Keratinocyte (primary cell): ENCODE data around the gene ARHGEF38. TPM values are rescaled to one million over a fixed set of nuclear protein-coding genes. Genes with fewer than 3 reads are reported as not detected.
"Not testable (repeated sequence)": the region's sequence is repeated elsewhere in the genome, so short reads cannot be mapped to it uniquely, and the experiment has no call there.

Experiments
- DNase-seq: peaks from one replicate; pipeline ENCODE4 v3.0.0-alpha.2; 2011; ENCODE audit warnings: low read depth, missing footprints, low spot score
- FAIRE-seq: peaks from 2 replicates; lab custom pipeline; 2011; peaks lifted over from hg19 to GRCh38; lab: Jason Lieb, UNC
- H2AFZ ChIP-seq: 2 replicates; pipeline ENCODE4 v1.6.0; 2012; ENCODE audit warnings: low read length, control low read depth, inconsistent platforms; ENCODE audit not compliant: control insufficient read depth
- H3K27ac ChIP-seq: 2 replicates; pipeline ENCODE4 v1.5.1; 2011; ENCODE audit warnings: low read length; ENCODE audit not compliant: control insufficient read depth, insufficient read depth
- H3K27me3 ChIP-seq: 3 replicates; pipeline ENCODE4 v1.6.0; 2011; ENCODE audit warnings: low read length; ENCODE audit not compliant: control insufficient read depth, insufficient read depth; ENCODE audit errors: extremely low read depth
- H3K36me3 ChIP-seq, 2 experiments: 2 replicates in 1 of 2; 3 replicates in 1 of 2; pipeline ENCODE4 v1.5.1; 2011; ENCODE audit warnings: low read length in 2 of 2, mild to moderate bottlenecking in 1 of 2; ENCODE audit not compliant: control insufficient read depth in 2 of 2, insufficient read depth in 2 of 2; ENCODE audit errors: extremely low read depth in 1 of 2
- H3K4me1 ChIP-seq: 3 replicates; pipeline ENCODE4 v1.5.1; 2011; ENCODE audit warnings: low read length; ENCODE audit not compliant: control insufficient read depth, insufficient read depth; ENCODE audit errors: extremely low read depth
- H3K4me2 ChIP-seq: 3 replicates; pipeline ENCODE4 v1.6.0; 2011; ENCODE audit warnings: low read depth, low read length; ENCODE audit not compliant: control insufficient read depth, insufficient read depth; ENCODE audit errors: extremely low read depth
- H3K4me3 ChIP-seq, 3 experiments: fragments of 200-600 bp in 1 of 3; sonication (generic) in 1 of 3; 2 replicates in 2 of 3; 3 replicates in 1 of 3; pipeline ENCODE4 v1.5.1; 2011 to 2016; ENCODE audit warnings: low read length in 3 of 3, mild to moderate bottlenecking in 3 of 3, control low read depth in 2 of 3, inconsistent platforms in 1 of 3, low read depth in 1 of 3, mixed read lengths in 1 of 3, mixed run types in 1 of 3, moderate library complexity in 1 of 3; ENCODE audit not compliant: control insufficient read depth in 2 of 3, insufficient read depth in 2 of 3; ENCODE audit errors: extremely low read depth in 1 of 3
- H3K79me2 ChIP-seq: 2 replicates; pipeline ENCODE4 v1.6.0; 2012; ENCODE audit warnings: low read length; ENCODE audit not compliant: control insufficient read depth, insufficient read depth
- H3K9ac ChIP-seq: 3 replicates; pipeline ENCODE4 v1.6.0; 2011; ENCODE audit warnings: low read length; ENCODE audit not compliant: control insufficient read depth, insufficient read depth; ENCODE audit errors: extremely low read depth
- H3K9me1 ChIP-seq: 3 replicates; pipeline ENCODE4 v1.6.0; 2011; ENCODE audit warnings: low read length; ENCODE audit not compliant: control insufficient read depth, insufficient read depth; ENCODE audit errors: extremely low read depth
- H3K9me3 ChIP-seq: 2 replicates; pipeline ENCODE4 v1.5.1; 2012; ENCODE audit warnings: low read depth, low read length; ENCODE audit not compliant: control insufficient read depth
- H4K20me1 ChIP-seq: 3 replicates; pipeline ENCODE4 v1.6.0; 2011; ENCODE audit warnings: low read length; ENCODE audit not compliant: control insufficient read depth, insufficient read depth; ENCODE audit errors: extremely low read depth
- EZH2 ChIP-seq: IDR thresholded peaks from one replicate; pipeline ENCODE4 v1.6.1; 2012; ENCODE audit warnings: inconsistent platforms, mild to moderate bottlenecking, low read length, moderate library complexity
- dilution Hi-C: fragments of 300-500 bp; cut with MboI; formaldehyde crosslinking; loops from one replicate; pipeline ENCODE4 v1.7.0; 2020; ENCODE audit warnings: low sequenced_read_pairs; ENCODE audit not compliant: extremely low pct_ligation_motif_present
- polyA plus RNA-seq, 5 experiments: library from polyadenylated mRNA; depleted of rRNA in 3 of 5; stranded (reverse) in 3 of 5; stranded (forward) in 1 of 5; unstranded in 1 of 5; fragments of >200 nt; gene quantifications; 1 replicate in 1 of 5; 2 replicates in 3 of 5; 3 replicates in 1 of 5; pipeline versions ENCODE4 v1.2.1 to v1.2.3, GENCODE V29; 2011 to 2012; ENCODE audit warnings: missing spikeins in 2 of 5, low read depth in 1 of 5, low replicate concordance in 1 of 5
- TF ChIP-seq, protein P1 (sequence below), 3 experiments: IDR thresholded peaks in 1 of 3; conservative IDR thresholded peaks in 1 of 3; optimal IDR thresholded peaks in 1 of 3; 2 replicates in 2 of 3; 3 replicates in 1 of 3; pipeline versions ENCODE3 to v1.5.1; 2011; ENCODE audit warnings: low read length in 3 of 3, mild to moderate bottlenecking in 3 of 3, moderate library complexity in 2 of 3, control low read depth in 1 of 3, inconsistent platforms in 1 of 3; ENCODE audit not compliant: insufficient read depth in 2 of 3; ENCODE audit errors: extremely low read depth in 1 of 3

ARHGEF38 gene
- polyA plus RNA-seq, 1 donor (not counting 4 experiments of a cell fraction or from before 2014, with no cell fraction given) = 0.09 TPM

- H3K9ac ChIP-seq = no peak overlapping the region
- H3K4me3 ChIP-seq = no peak overlapping the region
- dilution Hi-C loops = no loop called here
- H3K9me3 ChIP-seq = no peaks in the 10 kb centered on the region
- peaks cover 1 to 5% of the 10 kb centered on the region in 2 experiments for H3K36me3 ChIP-seq
- H2AFZ ChIP-seq = no peak overlapping the region
- H3K9me1 ChIP-seq = no peaks in the 10 kb centered on the region
- H3K27ac ChIP-seq = no peak overlapping the region
- no peak for TF ChIP-seq EZH2
- TF ChIP-seq, protein P1, sequence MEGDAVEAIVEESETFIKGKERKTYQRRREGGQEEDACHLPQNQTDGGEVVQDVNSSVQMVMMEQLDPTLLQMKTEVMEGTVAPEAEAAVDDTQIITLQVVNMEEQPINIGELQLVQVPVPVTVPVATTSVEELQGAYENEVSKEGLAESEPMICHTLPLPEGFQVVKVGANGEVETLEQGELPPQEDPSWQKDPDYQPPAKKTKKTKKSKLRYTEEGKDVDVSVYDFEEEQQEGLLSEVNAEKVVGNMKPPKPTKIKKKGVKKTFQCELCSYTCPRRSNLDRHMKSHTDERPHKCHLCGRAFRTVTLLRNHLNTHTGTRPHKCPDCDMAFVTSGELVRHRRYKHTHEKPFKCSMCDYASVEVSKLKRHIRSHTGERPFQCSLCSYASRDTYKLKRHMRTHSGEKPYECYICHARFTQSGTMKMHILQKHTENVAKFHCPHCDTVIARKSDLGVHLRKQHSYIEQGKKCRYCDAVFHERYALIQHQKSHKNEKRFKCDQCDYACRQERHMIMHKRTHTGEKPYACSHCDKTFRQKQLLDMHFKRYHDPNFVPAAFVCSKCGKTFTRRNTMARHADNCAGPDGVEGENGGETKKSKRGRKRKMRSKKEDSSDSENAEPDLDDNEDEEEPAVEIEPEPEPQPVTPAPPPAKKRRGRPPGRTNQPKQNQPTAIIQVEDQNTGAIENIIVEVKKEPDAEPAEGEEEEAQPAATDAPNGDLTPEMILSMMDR (optimal IDR thresholded peaks at IDR 0.05 in 1 of 3, IDR thresholded peaks at IDR 0.05 in 1 of 3, conservative IDR thresholded peaks at IDR 0.05 in 1 of 3; ENCODE audit: extremely low read depth in 1 of 3, insufficient read depth in 2 of 3, low read length in 3 of 3) = no peak
- FAIRE-seq (no peak), DNase-seq (no peak)
- H4K20me1 ChIP-seq = no peaks in the 10 kb centered on the region
- H3K27me3 ChIP-seq = no peaks in the 10 kb centered on the region
- H3K79me2 ChIP-seq = no peaks in the 10 kb centered on the region
- H3K4me2 ChIP-seq = no peak overlapping the region
- H3K4me1 ChIP-seq = peaks cover 5% of the 10 kb centered on the region
Measured at GRCh38 chr4:105683038-105683437, 130.6 kb downstream of the ARHGEF38 start.

GRCh38 chr4:105686571-105686970, 134.2 kb downstream of the ARHGEF38 start:
- no peak for DNase-seq
- no peak for FAIRE-seq
- H3K36me3 ChIP-seq = peaks cover 6 to 10% of the 10 kb centered on the region in 2 experiments

GRCh38 chr4:105694812-105695211, 142.4 kb downstream of the ARHGEF38 start:
- H3K4me2 ChIP-seq, H3K9me1 ChIP-seq, H3K4me1 ChIP-seq, H3K27me3 ChIP-seq, H4K20me1 ChIP-seq, H3K9ac ChIP-seq, H3K27ac ChIP-seq, H3K4me3 ChIP-seq, dilution Hi-C loops, H3K79me2 ChIP-seq, FAIRE-seq, H3K9me3 ChIP-seq, H3K36me3 ChIP-seq, H2AFZ ChIP-seq, DNase-seq: not testable (repeated sequence)

More at GRCh38 chr4:105686571-105686970, 134.2 kb downstream of the ARHGEF38 start:
- H3K4me2 ChIP-seq = no peak overlapping the region
- dilution Hi-C loops = no loop called here
- no peaks in the 10 kb centered on the region for H3K9me1 ChIP-seq
- H3K9ac ChIP-seq = no peak overlapping the region
- no peak overlapping the region for H3K4me3 ChIP-seq
- H2AFZ ChIP-seq = no peak overlapping the region
- H3K27me3 ChIP-seq = no peaks in the 10 kb centered on the region
- no peaks in the 10 kb centered on the region for H3K9me3 ChIP-seq
- H3K27ac ChIP-seq = no peak overlapping the region
- H4K20me1 ChIP-seq = no peaks in the 10 kb centered on the region
- no peak for TF ChIP-seq EZH2
- TF ChIP-seq, protein P1 (optimal IDR thresholded peaks at IDR 0.05 in 1 of 3, IDR thresholded peaks at IDR 0.05 in 1 of 3, conservative IDR thresholded peaks at IDR 0.05 in 1 of 3; ENCODE audit: extremely low read depth in 1 of 3, insufficient read depth in 2 of 3, low read length in 3 of 3) = no peak
- no peaks in the 10 kb centered on the region for H3K79me2 ChIP-seq
- peaks cover 5% of the 10 kb centered on the region for H3K4me1 ChIP-seq

DNA sequence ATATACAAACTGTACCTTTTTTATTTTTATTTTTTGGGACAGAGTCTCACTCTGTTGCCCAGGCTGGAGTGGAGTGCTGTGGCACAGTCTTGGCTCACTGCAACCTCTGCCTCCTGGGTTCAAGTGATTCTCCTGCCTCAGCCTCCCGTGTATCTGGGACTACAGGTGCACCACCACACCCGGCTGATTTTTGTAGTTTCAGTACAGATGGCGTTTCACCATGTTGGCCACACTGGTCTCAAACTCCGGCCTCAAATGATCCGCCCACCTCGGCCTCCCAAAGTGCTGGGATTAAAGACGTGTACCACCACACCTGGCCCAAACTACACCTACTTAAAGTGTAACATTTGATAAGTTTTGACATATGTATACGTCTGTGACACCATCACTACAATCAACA, 143.4 kb downstream of the ARHGEF38 start:
- H3K4me1 ChIP-seq, H3K9me3 ChIP-seq, H3K4me2 ChIP-seq, H3K79me2 ChIP-seq, H3K9ac ChIP-seq, H2AFZ ChIP-seq, H3K9me1 ChIP-seq, FAIRE-seq, H3K27ac ChIP-seq, H4K20me1 ChIP-seq, H3K4me3 ChIP-seq, H3K27me3 ChIP-seq, dilution Hi-C loops, DNase-seq, H3K36me3 ChIP-seq: not testable (repeated sequence)
